GM23338 (cell line): Measurements from ENCODE around the gene ARPC5. TPM values are rescaled to one million over a fixed set of nuclear protein-coding genes. Genes with fewer than 3 reads are reported as not detected.

Source experiments
- ATAC-seq: fragments of 200-7000 bp; cut with Tn5 transposase; 3 replicates; pipeline ENCODE4 v1.9.1; 2020
- DNase-seq: peaks from one replicate; pipeline ENCODE4 v3.0.0-alpha.2; 2015; ENCODE audit warnings: low spot score
- H2AFZ ChIP-seq: fragments of 200-600 bp; sonication (generic); 2 replicates; pipeline ENCODE4 v1.8.0; 2016; ENCODE audit warnings: antibody characterized with exemption, mild to moderate bottlenecking, moderate library complexity
- H3F3A ChIP-seq: fragments of 200-600 bp; sonication (generic); replicated peaks from 2 replicates; pipeline ENCODE4 v1.8.0; 2017; ENCODE audit warnings: antibody characterized with exemption, mixed run types, low read depth
- H3K27ac ChIP-seq: fragments of 200-600 bp; sonication (generic); 2 replicates; pipeline ENCODE4 v1.6.1; 2016; ENCODE audit warnings: low read depth
- H3K27me3 ChIP-seq: fragments of 200-600 bp; sonication (generic); 2 replicates; pipeline ENCODE4 v1.8.0; 2016; ENCODE audit warnings: mild to moderate bottlenecking, mixed run types, moderate library complexity; ENCODE audit not compliant: insufficient read depth
- H3K36me3 ChIP-seq: fragments of 200-600 bp; sonication (generic); 2 replicates; pipeline ENCODE4 v1.8.0; 2016; ENCODE audit warnings: mild to moderate bottlenecking; ENCODE audit not compliant: insufficient read depth
- H3K4me1 ChIP-seq: fragments of 200-600 bp; sonication (generic); 2 replicates; pipeline ENCODE4 v1.8.0; 2016; ENCODE audit warnings: mild to moderate bottlenecking, moderate library complexity; ENCODE audit not compliant: insufficient read depth
- H3K4me2 ChIP-seq: fragments of 200-600 bp; sonication (generic); 2 replicates; pipeline ENCODE4 v1.7.1; 2017; ENCODE audit warnings: mixed run types
- H3K4me3 ChIP-seq: fragments of 200-600 bp; sonication (generic); 2 replicates; pipeline ENCODE4 v1.6.1; 2016; ENCODE audit warnings: mixed run types
- H3K79me2 ChIP-seq: fragments of 200-600 bp; sonication (generic); replicated peaks from 2 replicates; pipeline ENCODE4 v1.8.0; 2017; ENCODE audit warnings: mild to moderate bottlenecking; ENCODE audit not compliant: insufficient read depth
- H3K9me2 ChIP-seq: fragments of 200-600 bp; sonication (generic); 2 replicates; pipeline ENCODE4 v1.8.0; 2017; ENCODE audit not compliant: insufficient read depth
- H4K20me1 ChIP-seq: fragments of 200-600 bp; sonication (generic); replicated peaks from 2 replicates; pipeline ENCODE4 v1.8.0; 2017; ENCODE audit warnings: mild to moderate bottlenecking; ENCODE audit not compliant: insufficient read depth
- H3K27ac Mint-ChIP-seq: 2 replicates; pipeline ENCODE4 v1.8.0; 2020; ENCODE audit warnings: inconsistent platforms, mild to moderate bottlenecking, moderate library complexity, mixed read lengths
- H3K27me3 Mint-ChIP-seq: 3 replicates; pipeline ENCODE4 v1.8.0; 2022; ENCODE audit warnings: low read depth, mild to moderate bottlenecking, moderate library complexity, mixed read lengths, inconsistent platforms; ENCODE audit not compliant: insufficient read depth, poor library complexity
- H3K36me3 Mint-ChIP-seq: 3 replicates; pipeline ENCODE4 v1.8.0; 2021; ENCODE audit warnings: low read depth, mild to moderate bottlenecking, inconsistent platforms, moderate library complexity, mixed read lengths
- H3K4me1 Mint-ChIP-seq: 3 replicates; pipeline ENCODE4 v1.8.0; 2020; ENCODE audit warnings: mild to moderate bottlenecking, inconsistent platforms, mixed read lengths
- H3K4me3 Mint-ChIP-seq: 3 replicates; pipeline ENCODE4 v1.8.0; 2021; ENCODE audit warnings: moderate library complexity, mild to moderate bottlenecking, inconsistent platforms, mixed read lengths
- H3K9me3 Mint-ChIP-seq: 3 replicates; pipeline ENCODE4 v1.8.0; 2020; ENCODE audit warnings: moderate library complexity, mild to moderate bottlenecking, inconsistent platforms, mixed read lengths
- ETS1 ChIP-seq: IDR thresholded peaks from 2 replicates; pipeline ENCODE4 v1.6.1; 2016; ENCODE audit warnings: antibody characterized with exemption
- EZH2 ChIP-seq: fragments of 200-600 bp; sonication (generic); IDR thresholded peaks from one replicate; pipeline ENCODE4 v1.8.0; 2017; ENCODE audit warnings: antibody characterized with exemption, mild to moderate bottlenecking, low read depth; ENCODE audit not compliant: unreplicated experiment
- NANOG ChIP-seq: IDR thresholded peaks from 2 replicates; pipeline ENCODE4 v1.6.1; 2016; ENCODE audit warnings: antibody characterized with exemption, borderline replicate concordance
- STAT1 ChIP-seq: IDR thresholded peaks from one replicate; pipeline ENCODE4 v1.6.1; 2016; ENCODE audit warnings: antibody characterized with exemption; ENCODE audit not compliant: unreplicated experiment
- ZNF331 ChIP-seq: fragments of 250-450 bp; sonication (Bioruptor Pico); IDR thresholded peaks from 2 replicates; pipeline ENCODE4 v1.5.0; 2020; ENCODE audit warnings: low read depth, mild to moderate bottlenecking, moderate library complexity
- ZNF462 ChIP-seq: fragments of 250-450 bp; sonication (Bioruptor Pico); IDR thresholded peaks from 2 replicates; pipeline ENCODE4 v1.5.0; 2020; ENCODE audit warnings: mild to moderate bottlenecking, moderate library complexity
- polyA plus RNA-seq: library from polyadenylated mRNA; unstranded; fragments of >200 nt; fragmentation: Nextera tagmentation; extraction: Ambion mirVana; gene quantifications from 2 replicates; pipeline ENCODE4 v1.2.1, GENCODE V29; 2016
- total RNA-seq: library from RNA; depleted of rRNA; stranded (reverse); fragments of >200 nt; shearing (Covaris generic); gene quantifications from 2 replicates; pipeline ENCODE4 v1.2.3, GENCODE V29; 2014

ARPC5 gene
- total and polyA plus RNA-seq, 2 experiments from 2014 or later, result 75.4 to 98.9 TPM

- TF ChIP-seq ZNF462 (CRISPR knock-in tag), result no peak
- no peak for TF ChIP-seq STAT1
- no peak for TF ChIP-seq ETS1
- TF ChIP-seq NANOG, result no peak
- TF ChIP-seq ZNF331 (CRISPR knock-in tag), result no peak
These were observed 42.9 kb downstream of the ARPC5 start (continued) for GRCh38 chr1:183592733-183593132.

GRCh38 chr1:183590244-183591191, 45.1 kb downstream of the ARPC5 start, which contains the start of gene NCF2:
Gene NCF2, minus strand, starts transcription at chr1:183590459. Its CDS starts 130 bp downstream, at chr1:183590329.
- Histone ChIP-seq H3K27ac (no peak within 1 kb of the TSS), H3K79me2 (no peaks in the 10 kb centered on the region), H3K36me3 (no peaks in the 10 kb centered on the region), H3K27me3 (no peaks in the 10 kb centered on the region), H4K20me1 (no peaks in the 10 kb centered on the region), H3K9me2 (no peaks in the 10 kb centered on the region), H3K4me1 (peaks cover 23% of the 10 kb centered on the region), H2AFZ (peak within 1 kb of the TSS; percentile 89), H3K4me2 (no peak within 1 kb of the TSS), H3F3A (no peaks in the 10 kb centered on the region), H3K4me3 (no peak within 1 kb of the TSS)
- Mint-ChIP-seq H3K27ac (no peak within 1 kb of the TSS), H3K4me1 (peaks cover 26% of the 10 kb centered on the region), H3K36me3 (no peaks in the 10 kb centered on the region), H3K4me3 (no peak within 1 kb of the TSS), H3K9me3 (no peaks in the 10 kb centered on the region; the same call in 2 of the 3 replicates), H3K27me3 (peaks cover 3% of the 10 kb centered on the region)
- ATAC-seq, result no peak
- DNase-seq, result no peak
- TF ChIP-seq ZNF462 (CRISPR knock-in tag), result no peak
- TF ChIP-seq EZH2, result no peak
